ENCODE results near the gene OR2H2. TPM values are rescaled to one million over a fixed set of nuclear protein-coding genes. Genes with fewer than 3 reads are reported as not detected.

The OR2H2 gene
- total and polyA plus RNA-seq, 4 donors: not detected

- H3K9me3 ChIP-seq (ENCODE audit: control insufficient read depth in 4 of 4, low read length in 3 of 4): no peaks in the 10 kb centered on the region
- H3K4me1 ChIP-seq (ENCODE audit: control insufficient read depth in 4 of 4, insufficient read depth in 4 of 4, low read length in 3 of 4): no peaks in the 10 kb centered on the region
- TF ChIP-seq FOXA1 (IDR thresholded peaks at IDR 0.05): no peak
- no peak for TF ChIP-seq SP1 (IDR thresholded peaks at IDR 0.05)
- TF ChIP-seq RAD21 (IDR thresholded peaks at IDR 0.05): no peak
- no peak for TF ChIP-seq HNF4A (conservative IDR thresholded peaks at IDR 0.05)
- TF ChIP-seq HNF4G (IDR thresholded peaks at IDR 0.05): no peak
- no peak for TF ChIP-seq NR2F2 (IDR thresholded peaks at IDR 0.05)
- DNase-seq (ENCODE audit: low spot score): no peak
- 74% methylated on average over 7 of the region's 7 CpGs for WGBS
- H3K27ac ChIP-seq (ENCODE audit: low read depth in 1 of 2, low read length in 2 of 2): no peak overlapping the region
- H3K4me3 ChIP-seq (ENCODE audit: low read depth in 1 of 3, low read length in 3 of 3): no peak overlapping the region
- H3K36me3 ChIP-seq (ENCODE audit: control insufficient read depth in 4 of 4, insufficient read depth in 3 of 4, low read depth in 1 of 4, low read length in 3 of 4): no peaks in the 10 kb centered on the region
- H3K9ac ChIP-seq (ENCODE audit: low read depth in 1 of 2, low read length in 2 of 2): no peak overlapping the region
- no peaks in the 10 kb centered on the region for H3K27me3 ChIP-seq (ENCODE audit: control insufficient read depth in 4 of 4, insufficient read depth in 4 of 4, low read length in 3 of 4)
Observed at GRCh38 chr6:29577544-29577943, 7.4 kb upstream of the OR2H2 start.

- Histone ChIP-seq H3K27me3 (ENCODE audit: control insufficient read depth in 4 of 4, insufficient read depth in 4 of 4, low read length in 3 of 4) (peaks cover 0 to 6% (median 2%) of the 10 kb centered on the region in 4 donors), H3K4me1 (ENCODE audit: control insufficient read depth in 4 of 4, insufficient read depth in 4 of 4, low read length in 3 of 4) (no peaks in the 10 kb centered on the region), H3K4me3 (ENCODE audit: low read depth in 1 of 3, low read length in 3 of 3) (no peak overlapping the region), H3K9me3 (ENCODE audit: control insufficient read depth in 4 of 4, low read length in 3 of 4) (no peaks in the 10 kb centered on the region), H3K27ac (ENCODE audit: low read depth in 1 of 2, low read length in 2 of 2) (no peak overlapping the region), H3K36me3 (ENCODE audit: control insufficient read depth in 4 of 4, insufficient read depth in 3 of 4, low read depth in 1 of 4, low read length in 3 of 4) (no peaks in the 10 kb centered on the region), H3K9ac (ENCODE audit: low read depth in 1 of 2, low read length in 2 of 2) (no peak overlapping the region)
- DNase-seq (ENCODE audit: low spot score): peak; percentile 43
- TF ChIP-seq CTCF (IDR thresholded peaks at IDR 0.05; ENCODE audit: low read depth, low read length, missing input control) (peak; percentile 97), ATF3 (IDR thresholded peaks at IDR 0.05) (no peak), RAD21 (IDR thresholded peaks at IDR 0.05) (peak; percentile 97 to 99)
- 3% methylated on average over 3 of the region's 3 CpGs for WGBS
Observed at GRCh38 chr6:29589423-29590048, 4.6 kb downstream of the OR2H2 start.

- DNase-seq (ENCODE audit: low spot score): no peak
- Histone ChIP-seq H3K9me3 (ENCODE audit: control insufficient read depth in 4 of 4, low read length in 3 of 4) (no peaks in the 10 kb centered on the region), H3K4me1 (ENCODE audit: control insufficient read depth in 4 of 4, insufficient read depth in 4 of 4, low read length in 3 of 4) (no peaks in the 10 kb centered on the region), H3K4me3 (ENCODE audit: low read depth in 1 of 3, low read length in 3 of 3) (no peak overlapping the region), H3K27ac (ENCODE audit: low read depth in 1 of 2, low read length in 2 of 2) (no peak overlapping the region), H3K9ac (ENCODE audit: low read depth in 1 of 2, low read length in 2 of 2) (no peak overlapping the region), H3K27me3 (ENCODE audit: control insufficient read depth in 4 of 4, insufficient read depth in 4 of 4, low read length in 3 of 4) (peaks cover 0 to 6% (median 2%) of the 10 kb centered on the region in 4 donors), H3K36me3 (ENCODE audit: control insufficient read depth in 4 of 4, insufficient read depth in 3 of 4, low read depth in 1 of 4, low read length in 3 of 4) (no peaks in the 10 kb centered on the region)
- no peak for TF ChIP-seq FOXA1 (IDR thresholded peaks at IDR 0.05)
- TF ChIP-seq CTCF (IDR thresholded peaks at IDR 0.05; ENCODE audit: low read depth, low read length, missing input control): no peak
- TF ChIP-seq NR2F2 (IDR thresholded peaks at IDR 0.05): no peak
- TF ChIP-seq YY1 (IDR thresholded peaks at IDR 0.05): no peak
- no peak for TF ChIP-seq TAF1 (conservative IDR thresholded peaks at IDR 0.05)
- TF ChIP-seq JUND (IDR thresholded peaks at IDR 0.05): no peak
- no peak for TF ChIP-seq FOXA2 (IDR thresholded peaks at IDR 0.05)
- no peak for TF ChIP-seq SP1 (IDR thresholded peaks at IDR 0.05)
- 86% methylated on average over 4 of the region's 4 CpGs for WGBS
Observed at GRCh38 chr6:29590218-29590808, 5.4 kb downstream of the OR2H2 start.

Data from liver (tissue), 9 donors.